H1 (cell line): ENCODE measurements around the gene HOXA11. TPM values are rescaled to one million over a fixed set of nuclear protein-coding genes. Genes with fewer than 3 reads are reported as not detected.

ENCODE experiments used
- CTCF ChIA-PET: fragments of 300-600 bp; sonication (Branson Sonifier 250); formaldehyde crosslinking; loops from one replicate; lab custom pipeline; 2021; ENCODE audit not compliant: partially characterized antibody; lab: Charles Lee
- POLR2A ChIA-PET: fragments of 300-600 bp; sonication (Branson Sonifier 250); formaldehyde crosslinking; loops from one replicate; lab custom pipeline; 2021; ENCODE audit warnings: inconsistent platforms; ENCODE audit not compliant: partially characterized antibody; lab: Charles Lee
- DNase-seq, 2 experiments: peaks; one replicate each; pipeline versions ENCODE4 v3.0.0 to v3.0.0-alpha.2; 2010 to 2022; ENCODE audit warnings: low spot score in 2 of 2, low read depth in 1 of 2, mixed read lengths in 1 of 2
- FAIRE-seq: peaks from 2 replicates; lab custom pipeline; 2011; peaks lifted over from hg19 to GRCh38; lab: Jason Lieb, UNC
- H2AFZ ChIP-seq: 2 replicates; pipeline ENCODE4 v1.8.1; 2012; ENCODE audit warnings: low read length, inconsistent platforms
- H2AK5ac ChIP-seq: 2 replicates; pipeline ENCODE4 v1.6.1; 2013; ENCODE audit warnings: low read depth, low read length
- H2BK120ac ChIP-seq: replicated peaks from 2 replicates; pipeline ENCODE3; 2013; ENCODE audit warnings: low read depth, low read length, inconsistent platforms
- H2BK12ac ChIP-seq: 2 replicates; pipeline ENCODE4 v1.6.1; 2013; ENCODE audit warnings: low read depth, low read length
- H2BK15ac ChIP-seq: 2 replicates; pipeline ENCODE4 v1.6.1; 2013; ENCODE audit warnings: low read length
- H2BK20ac ChIP-seq: 2 replicates; pipeline ENCODE4 v1.6.1; 2013; ENCODE audit warnings: low read length
- H2BK5ac ChIP-seq: 2 replicates; pipeline ENCODE4 v1.6.1; 2013; ENCODE audit warnings: low read depth, low read length
- H3K14ac ChIP-seq: 2 replicates; pipeline ENCODE4 v1.6.1; 2013; ENCODE audit warnings: inconsistent platforms; ENCODE audit not compliant: insufficient read length
- H3K18ac ChIP-seq: 2 replicates; pipeline ENCODE4 v1.6.1; 2013; ENCODE audit warnings: low read length; ENCODE audit errors: extremely low read depth
- H3K23ac ChIP-seq: 2 replicates; pipeline ENCODE4 v1.6.1; 2013; ENCODE audit warnings: inconsistent platforms; ENCODE audit not compliant: insufficient read length
- H3K23me2 ChIP-seq: 2 replicates; pipeline ENCODE4 v1.6.1; 2013; ENCODE audit warnings: low read depth, low read length
- H3K27ac ChIP-seq: 2 replicates; pipeline ENCODE4 v1.6.1; 2011; ENCODE audit warnings: low read depth, low read length, inconsistent platforms
- H3K27me3 ChIP-seq, 4 experiments: replicated peaks in 1 of 4; 1 replicate in 1 of 4; 2 replicates in 3 of 4; pipeline versions ENCODE4 v1.6.1 to v1.8.1; 2011 to 2013; ENCODE audit warnings: low read length in 3 of 4, mild to moderate bottlenecking in 3 of 4, inconsistent platforms in 2 of 4, mixed read lengths in 2 of 4, moderate library complexity in 1 of 4; ENCODE audit not compliant: control insufficient read depth in 3 of 4, insufficient read depth in 3 of 4; ENCODE audit errors: extremely low read depth in 1 of 4
- H3K36me3 ChIP-seq, 4 experiments: 2 replicates each; pipeline versions ENCODE4 v1.6.1 to v1.8.1; 2011 to 2013; ENCODE audit warnings: mild to moderate bottlenecking in 4 of 4, low read length in 3 of 4, moderate library complexity in 2 of 4, control low read depth in 1 of 4, inconsistent platforms in 1 of 4; ENCODE audit not compliant: insufficient read depth in 4 of 4, control insufficient read depth in 2 of 4
- H3K4ac ChIP-seq: replicated peaks from 2 replicates; pipeline ENCODE3; 2013; ENCODE audit warnings: low read length, low read depth, mixed read lengths, inconsistent platforms; ENCODE audit not compliant: insufficient read length
- H3K4me1 ChIP-seq, 4 experiments: replicated peaks in 1 of 4; 1 replicate in 1 of 4; 2 replicates in 3 of 4; pipeline versions ENCODE4 v1.6.1 to v1.8.1; 2011 to 2013; ENCODE audit warnings: low read length in 3 of 4, inconsistent platforms in 2 of 4, mixed read lengths in 1 of 4; ENCODE audit not compliant: insufficient read depth in 4 of 4, control insufficient read depth in 3 of 4
- H3K4me2 ChIP-seq, 2 experiments: 2 replicates each; pipeline versions ENCODE4 v1.6.1 to v1.8.1; 2011 to 2013; ENCODE audit warnings: low read depth in 2 of 2, low read length in 2 of 2, control low read depth in 1 of 2, inconsistent platforms in 1 of 2, mild to moderate bottlenecking in 1 of 2; ENCODE audit not compliant: insufficient read depth in 1 of 2
- H3K4me3 ChIP-seq, 4 experiments: fragments of 200-600, 300-600 bp in 1 of 4; sonication (generic), shearing (Covaris generic), sonication (Bioruptor Twin) in 1 of 4; 2 replicates each; pipeline versions ENCODE4 v1.5.1 to v1.8.1; 2011 to 2016; ENCODE audit warnings: low read length in 4 of 4, low read depth in 3 of 4, control low read depth in 2 of 4, inconsistent platforms in 2 of 4, mild to moderate bottlenecking in 2 of 4, mixed read lengths in 1 of 4, moderate library complexity in 1 of 4; ENCODE audit not compliant: insufficient read depth in 2 of 4; ENCODE audit errors: extremely low read depth in 1 of 4
- H3K56ac ChIP-seq: replicated peaks from 2 replicates; pipeline ENCODE3; 2013; ENCODE audit warnings: low read depth, mild to moderate bottlenecking, mixed read lengths, low read length, inconsistent platforms; ENCODE audit not compliant: insufficient read length
- H3K79me1 ChIP-seq: 2 replicates; pipeline ENCODE4 v1.6.1; 2013; ENCODE audit warnings: low read depth, low read length, control low read depth
- H3K79me2 ChIP-seq, 2 experiments: 2 replicates each; pipeline versions ENCODE4 v1.6.1 to v1.8.1; 2012 to 2013; ENCODE audit warnings: low read length in 2 of 2, mild to moderate bottlenecking in 2 of 2, inconsistent platforms in 1 of 2; ENCODE audit not compliant: insufficient read depth in 2 of 2, control insufficient read depth in 1 of 2
- H3K9ac ChIP-seq, 4 experiments: replicated peaks in 1 of 4; 1 replicate in 1 of 4; 2 replicates in 3 of 4; pipeline versions ENCODE4 v1.6.1 to v1.8.1; 2011 to 2013; ENCODE audit warnings: low read depth in 3 of 4, low read length in 3 of 4, control low read depth in 2 of 4, mild to moderate bottlenecking in 2 of 4, moderate library complexity in 2 of 4, inconsistent platforms in 1 of 4; ENCODE audit errors: extremely low read depth in 1 of 4
- H3K9me3 ChIP-seq, 2 experiments: 2 replicates each; pipeline versions ENCODE4 v1.6.1 to v1.8.1; 2012 to 2013; ENCODE audit warnings: mild to moderate bottlenecking in 2 of 2, moderate library complexity in 2 of 2, control low read depth in 1 of 2, inconsistent platforms in 1 of 2, low read depth in 1 of 2, low read length in 1 of 2, mixed read lengths in 1 of 2; ENCODE audit not compliant: insufficient read depth in 2 of 2
- H4K20me1 ChIP-seq, 2 experiments: replicated peaks in 1 of 2; 2 replicates each; pipeline versions ENCODE3 to v1.8.1; 2011 to 2013; ENCODE audit warnings: inconsistent platforms in 2 of 2, low read length in 2 of 2, mild to moderate bottlenecking in 1 of 2; ENCODE audit not compliant: insufficient read depth in 2 of 2, control insufficient read depth in 1 of 2
- H4K5ac ChIP-seq: 2 replicates; pipeline ENCODE4 v1.6.1; 2013; ENCODE audit warnings: low read length, low read depth, mixed read lengths, inconsistent platforms; ENCODE audit not compliant: insufficient read length
- H4K8ac ChIP-seq: 2 replicates; pipeline ENCODE4 v1.8.0; 2013; ENCODE audit warnings: mild to moderate bottlenecking, moderate library complexity, low read length, inconsistent platforms; ENCODE audit not compliant: insufficient read depth; ENCODE audit errors: extremely low read depth
- H4K91ac ChIP-seq: replicated peaks from 2 replicates; pipeline ENCODE3; 2013; ENCODE audit warnings: low read length, mixed read lengths, inconsistent platforms; ENCODE audit not compliant: insufficient read length
- BCL11A ChIP-seq, 2 experiments: IDR thresholded peaks; one replicate each; pipeline ENCODE4 v1.6.1; 2011; ENCODE audit warnings: low read depth in 2 of 2, low read length in 2 of 2, mild to moderate bottlenecking in 2 of 2
- CBX8 ChIP-seq: fragments of 300-800, 300-1000 bp; sonication (generic); IDR thresholded peaks from 2 replicates; pipeline ENCODE4 v1.7.1; 2016; ENCODE audit warnings: low read depth, low read length, borderline replicate concordance
- CHD1 ChIP-seq: IDR thresholded peaks from 2 replicates; pipeline ENCODE4 v1.6.1; 2012; ENCODE audit warnings: low read depth, low read length, improper control_type of control experiment
- GTF2F1 ChIP-seq: IDR thresholded peaks from 2 replicates; pipeline ENCODE4 v1.6.1; 2012; ENCODE audit warnings: low read depth, low read length, improper control_type of control experiment, borderline replicate concordance
- HDAC6 ChIP-seq: IDR thresholded peaks from one replicate; pipeline ENCODE4 v1.7.1; 2012; ENCODE audit warnings: low read depth, mild to moderate bottlenecking, inconsistent platforms, low read length, moderate library complexity
- POLR2A ChIP-seq, 2 experiments: IDR thresholded peaks; 1 replicate in 1 of 2; 2 replicates in 1 of 2; pipeline ENCODE4 v1.6.1; 2011; ENCODE audit warnings: low read depth in 2 of 2, low read length in 2 of 2, mild to moderate bottlenecking in 2 of 2; ENCODE audit errors: control extremely low read depth in 1 of 2
- POLR2AphosphoS5 ChIP-seq: IDR thresholded peaks from 2 replicates; pipeline ENCODE4 v1.6.1; 2011; ENCODE audit warnings: low read depth, low read length
- POU5F1 ChIP-seq: IDR thresholded peaks from 2 replicates; pipeline ENCODE4 v1.6.1; 2011; ENCODE audit warnings: low read depth, mild to moderate bottlenecking, low read length, moderate library complexity
- SIRT6 ChIP-seq: IDR thresholded peaks from one replicate; pipeline ENCODE4 v1.7.1; 2012; ENCODE audit warnings: low read length, inconsistent platforms
- SUZ12 ChIP-seq: fragments of 200-600 bp; sonication (generic); IDR thresholded peaks from 2 replicates; pipeline ENCODE4 v1.6.1; 2012; ENCODE audit warnings: mild to moderate bottlenecking, inconsistent platforms, low read length, moderate library complexity, mixed read lengths
- TCF12 ChIP-seq: IDR thresholded peaks from 2 replicates; pipeline ENCODE4 v1.6.1; 2011; ENCODE audit warnings: low read depth, mild to moderate bottlenecking, low read length
- TEAD4 ChIP-seq: IDR thresholded peaks from 2 replicates; pipeline ENCODE4 v1.6.1; 2012; ENCODE audit warnings: low read depth, low read length, inconsistent platforms, mixed read lengths
- WGBS, 2 experiments: shearing (Covaris generic) in 1 of 2; methylation state at CpG; one replicate each; pipeline versions ENCODE4 v1.1.6 to v1.1.7; 2013 to 2015; ENCODE audit warnings: low lambda C conversion rate in 2 of 2, mixed read lengths in 2 of 2, inconsistent platforms in 1 of 2, low coverage in 1 of 2, missing lambda C conversion rate in 1 of 2; ENCODE audit not compliant: insufficient replicate concordance in 2 of 2, insufficient coverage in 1 of 2, insufficient read length in 1 of 2; ENCODE audit errors: extremely low coverage in 1 of 2, missing lambda C conversion rate in 1 of 2; 5-methylcytosine and 5-hydroxymethylcytosine counted together
- polyA plus RNA-seq, 7 experiments: library from polyadenylated mRNA; depleted of rRNA in 3 of 7; stranded (reverse) in 5 of 7; unstranded in 2 of 7; fragments of >200 nt in 5 of 7; fragments of 200-250 nt in 2 of 7; gene quantifications; 1 replicate in 5 of 7; 2 replicates in 1 of 7; 4 replicates in 1 of 7; pipeline versions ENCODE4 v1.2.1 to v1.2.3, GENCODE V29; 2011 to 2013; ENCODE audit warnings: missing spikeins in 2 of 7, mixed read lengths in 2 of 7
- total RNA-seq: library from RNA; stranded (reverse); fragmentation: NEBNext Ultra II Directional; extraction: Animal tissue kit (Norgen Biotek cat#: 25700); gene quantifications from 2 replicates; pipeline ENCODE4 v1.2.1, GENCODE V29; 2021

HOXA11 gene
- total and polyA plus RNA-seq, 2 of the 8 experiments (the other 6 are each of a cell fraction or from before 2014, with no cell fraction given), result not detected

GRCh38 chr7:27187475-27188385 is 2.7 kb upstream of the HOXA11 start:
- H2BK5ac ChIP-seq, result no peak overlapping the region
- H3K9ac ChIP-seq, result no peak overlapping the region
- H3K27ac ChIP-seq, result no peak overlapping the region
- no peaks in the 10 kb centered on the region for H3K79me1 ChIP-seq
- H3K27me3 ChIP-seq, result peaks cover 98 to 100% (median 99%) of the 10 kb centered on the region in 4 experiments
- no peak overlapping the region for H3K56ac ChIP-seq
- H3K9me3 ChIP-seq, result no peaks in the 10 kb centered on the region; a peak in 1 of 4 replicates
- WGBS, 2 experiments, result 3% methylated on average over 46 of the region's 46 CpGs; no CpG with 5 or more reads in 1 of the 2 experiments
- H3K36me3 ChIP-seq, result peaks cover 0 to 12% (median 0%) of the 10 kb centered on the region in 4 experiments; a peak in 1 of 8 replicates
- H3K79me2 ChIP-seq, result no peaks in the 10 kb centered on the region
- ChIA-PET POLR2A (interaction anchor here (0.5 to 0.9 kb wide), 2 partner anchors 11 to 287 kb away, joined by 3 read pairs; no protein-coding TSS in a partner anchor), CTCF (interaction anchor here (0.8 to 9.1 kb wide), 12 partner anchors 8 to 55 kb away, joined by 3 to 64 read pairs (median 6); partner anchors contain the start of genes EVX1, HOXA5 and HOXA7)
- H3K23me2 ChIP-seq, result no peaks in the 10 kb centered on the region
- peak overlapping the region in 1 of 4 experiments; percentile 38; a peak in 1 of 8 replicates for H3K4me3 ChIP-seq
- peaks cover 0 to 27% (median 17%) of the 10 kb centered on the region in 4 experiments; a peak in 6 of 7 replicates for H3K4me1 ChIP-seq
- no peak overlapping the region for H2BK15ac ChIP-seq
- H4K20me1 ChIP-seq, result peaks cover 33 to 58% of the 10 kb centered on the region in 2 experiments
- no peak overlapping the region for H3K18ac ChIP-seq
- H3K4ac ChIP-seq, result no peak overlapping the region
- FAIRE-seq, result no peak
- H4K5ac ChIP-seq, result no peak overlapping the region
- H4K8ac ChIP-seq, result no peak overlapping the region
- H4K91ac ChIP-seq, result no peak overlapping the region
- no peak overlapping the region for H2BK20ac ChIP-seq
- H2BK120ac ChIP-seq, result no peak overlapping the region
- H3K14ac ChIP-seq, result no peak overlapping the region
- peak overlapping the region; percentile 29 to 41 for H3K4me2 ChIP-seq
- no peak overlapping the region for H2AK5ac ChIP-seq
- no peak overlapping the region for H3K23ac ChIP-seq
- DNase-seq, result peak in 1 of 2 experiments; percentile 64
- no peak overlapping the region for H2AFZ ChIP-seq
- 0 out of 2 replicates have a peak overlapping the region, but pooled peaks have one; percentile 82 for H2BK12ac ChIP-seq
- TF ChIP-seq POLR2A (IDR thresholded peaks at IDR 0.05; ENCODE audit: control extremely low read depth in 1 of 2, low read depth in 2 of 2, low read length in 2 of 2) (no peak), CBX8 (no peak; the same call in 1 of the 2 replicates), TCF12 (no peak), TEAD4 (no peak), BCL11A (IDR thresholded peaks at IDR 0.05; ENCODE audit: low read depth in 2 of 2, low read length in 2 of 2) (no peak), CHD1 (no peak), SUZ12 (peak; percentile 92), POU5F1 (no peak), GTF2F1 (no peak), HDAC6 (no peak), SIRT6 (no peak), POLR2AphosphoS5 (no peak)
